Right lobe of liver (tissue), 6 donors: ENCODE measurements around the gene LMBR1. TPM values are rescaled to one million over a fixed set of nuclear protein-coding genes. Genes with fewer than 3 reads are reported as not detected.
"Not testable (repeated sequence)": the region's sequence is repeated elsewhere in the genome, so short reads cannot be mapped to it uniquely, and the experiment has no call there.

Experiments used
- ATAC-seq, 4 donors: fragments of 200-7000 bp; cut with Tn5 transposase; one replicate each; pipeline ENCODE4 v1.9.1; 2020; ENCODE audit warnings: mild to moderate bottlenecking in 4 of 4, moderate library complexity in 4 of 4
- DNase-seq, 3 donors: peaks; one replicate each; pipeline ENCODE4 v3.0.0-alpha.2; 2020
- H3K27ac ChIP-seq, 3 donors: fragments of 200-600 bp; one replicate each; pipeline ENCODE4 v1.8.0; 2022
- H3K27me3 ChIP-seq, 2 donors: fragments of 200-600 bp; one replicate each; pipeline ENCODE4 v1.8.0; 2022
- H3K36me3 ChIP-seq, 4 donors: fragments of 200-600 bp; sonication (generic) in 1 of 4; one replicate each; pipeline versions ENCODE4 v1.5.1 to v1.8.0; 2017 to 2022; ENCODE audit warnings: control low read depth in 1 of 4
- H3K4me1 ChIP-seq, 4 donors: fragments of 200-600 bp; sonication (generic) in 1 of 4; one replicate each; pipeline versions ENCODE4 v1.5.1 to v1.8.0; 2017 to 2022; ENCODE audit warnings: control low read depth in 1 of 4
- H3K4me3 ChIP-seq, 3 donors: fragments of 200-600 bp; one replicate each; pipeline ENCODE4 v1.8.0; 2022
- H3K9me3 ChIP-seq, 4 donors: fragments of 200-600 bp; sonication (generic) in 1 of 4; one replicate each; pipeline versions ENCODE4 v1.5.1 to v1.8.0; 2017 to 2022; ENCODE audit warnings: control low read depth in 1 of 4
- CTCF ChIP-seq, 4 donors: fragments of 200-600 bp in 3 of 4; fragments of 450-650 bp in 1 of 4; IDR thresholded peaks; one replicate each; pipeline versions ENCODE4 v1.5.1 to v1.8.0; 2016 to 2022; ENCODE audit warnings: antibody characterized with exemption in 4 of 4, mild to moderate bottlenecking in 2 of 4
- POLR2A ChIP-seq: fragments of 450-650 bp; IDR thresholded peaks from one replicate; pipeline ENCODE4 v1.6.1; 2017; ENCODE audit warnings: antibody characterized with exemption, mild to moderate bottlenecking
- WGBS: methylation state at CpG from one replicate; pipeline ENCODE4 v1.1.6; 2018; ENCODE audit warnings: low coverage, low lambda C conversion rate; ENCODE audit not compliant: insufficient coverage; ENCODE audit errors: missing lambda C conversion rate; 5-methylcytosine and 5-hydroxymethylcytosine counted together
- intact Hi-C, 2 donors: fragments of 100-400 bp; cut with DNase I; formaldehyde crosslinking; loops; one replicate each; pipeline versions ENCODE4 v1.11.2 to v1.14.1; 2022
- total RNA-seq, 6 experiments: library from RNA; depleted of rRNA in 2 of 6; stranded (reverse); fragments of >200 nt in 2 of 6; fragmentation: NEBNext Ultra II Directional in 3 of 6; extraction: Animal tissue kit (Norgen Biotek cat#: 25700) in 3 of 6; gene quantifications; one replicate each; pipeline versions ENCODE4 v1.1.0 to v1.2.4, GENCODE V29; 2016 to 2023
- donor health status: DM: no; HTN: yes; CAD: no.
- donor health status: DM: no; HTN: no; CAD: no.
- donor health status: DM: no; HTN: no; CAD: no.
- donor health status: DM: no; HTN: yes; CAD: no.
- donor health status: DM: no; HTN: yes; CAD: no.

The LMBR1 gene
- total RNA-seq, 6 experiments from 2014 or later, result 25.1 to 34.5 (median 31.7) TPM

DNA sequence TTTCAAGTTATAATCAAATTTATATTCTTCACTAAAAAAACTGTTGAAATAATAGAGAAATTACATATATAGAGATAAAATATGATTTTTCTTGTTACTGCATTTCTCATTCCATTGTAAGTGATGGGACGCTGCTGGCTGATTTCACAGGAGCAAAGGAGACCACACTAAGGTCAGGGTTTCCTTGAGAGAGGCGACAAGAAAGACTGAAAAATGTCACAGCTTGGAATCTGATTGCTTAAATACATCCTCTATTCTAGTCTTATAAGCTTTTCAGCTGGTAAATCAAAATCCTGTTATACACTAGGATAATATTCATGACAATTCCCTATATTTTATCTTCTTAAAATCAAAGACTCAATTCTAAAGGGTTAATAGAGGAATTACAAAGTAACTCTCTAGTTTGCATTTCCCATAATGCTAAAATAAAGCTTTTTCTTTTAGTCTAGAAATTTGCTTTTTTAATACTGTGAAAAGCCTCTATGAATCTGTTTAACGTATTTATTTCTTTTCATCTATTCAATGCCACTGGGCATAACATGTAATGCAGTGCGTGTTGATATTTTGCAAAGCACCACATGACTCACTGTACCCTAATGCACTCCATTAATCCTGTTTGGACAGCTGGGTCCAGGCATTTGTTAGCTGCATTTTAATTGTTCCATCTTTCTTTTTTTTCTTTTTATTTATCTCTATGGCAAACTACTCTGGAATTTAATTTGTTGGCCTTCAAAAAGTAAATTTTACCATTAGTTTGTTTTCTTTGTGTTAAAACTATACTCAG, 170.7 kb downstream of the LMBR1 start:
- TF ChIP-seq CTCF (IDR thresholded peaks at IDR 0.05) (no peak), POLR2A (no peak)
- ATAC-seq (no peak), DNase-seq (no peak)
- Histone ChIP-seq H3K4me3 (no peak overlapping the region), H3K27me3 (no peaks in the 10 kb centered on the region), H3K36me3 (no peaks in the 10 kb centered on the region), H3K9me3 (no peaks in the 10 kb centered on the region), H3K27ac (no peak overlapping the region), H3K4me1 (peaks cover 0 to 10% (median 0%) of the 10 kb centered on the region in 4 donors)
- intact Hi-C loops, result no loop called here
- WGBS, result 91% methylated on average over 4 of the region's 4 CpGs

DNA sequence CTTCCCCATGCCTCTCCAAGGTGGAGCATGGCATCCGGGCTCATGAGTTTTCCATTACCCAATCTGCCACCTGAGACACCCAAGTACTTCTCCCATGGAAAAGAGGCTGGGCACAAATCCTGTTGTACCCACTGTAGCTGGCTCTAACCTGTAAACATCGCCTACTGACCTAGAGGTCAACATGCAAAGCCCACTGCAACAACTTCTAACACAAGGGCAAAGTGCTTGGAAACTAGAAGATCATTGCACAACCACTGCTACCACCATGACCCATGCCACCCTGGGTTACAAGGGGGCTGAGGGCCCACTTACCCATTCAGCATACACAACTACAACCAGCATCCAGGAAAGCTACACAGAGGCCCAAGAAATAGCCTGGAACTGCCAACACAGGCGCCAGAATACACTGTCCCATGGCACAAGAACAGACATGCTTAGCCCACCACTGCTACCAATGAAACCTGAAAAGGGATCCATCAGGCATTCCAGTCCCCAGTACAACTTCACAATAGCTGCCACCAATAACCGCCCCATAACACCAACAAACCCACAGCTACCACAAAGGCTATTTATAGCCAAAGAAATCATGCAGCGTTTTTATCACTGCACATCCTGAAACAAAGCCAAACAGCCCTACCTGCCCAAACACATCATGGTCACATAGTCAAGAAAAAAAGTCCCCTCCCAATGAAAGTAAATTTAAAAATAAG, 189.1 kb downstream of the LMBR1 start:
- Histone ChIP-seq H3K36me3 (no peaks in the 10 kb centered on the region), H3K4me3 (no peak overlapping the region), H3K27me3 (no peaks in the 10 kb centered on the region), H3K27ac (no peak overlapping the region), H3K4me1 (peaks cover 0 to 11% (median 0%) of the 10 kb centered on the region in 4 donors), H3K9me3 (no peaks in the 10 kb centered on the region)
- no peak for TF ChIP-seq POLR2A
- TF ChIP-seq CTCF (IDR thresholded peaks at IDR 0.05), result no peak
- intact Hi-C loops, result no loop called here
- peak in 3 of 4 donors; percentile 42 to 77 (median 59) for ATAC-seq
- WGBS, result 30% methylated on average over 3 of the region's 5 CpGs
- DNase-seq, result no peak

DNA sequence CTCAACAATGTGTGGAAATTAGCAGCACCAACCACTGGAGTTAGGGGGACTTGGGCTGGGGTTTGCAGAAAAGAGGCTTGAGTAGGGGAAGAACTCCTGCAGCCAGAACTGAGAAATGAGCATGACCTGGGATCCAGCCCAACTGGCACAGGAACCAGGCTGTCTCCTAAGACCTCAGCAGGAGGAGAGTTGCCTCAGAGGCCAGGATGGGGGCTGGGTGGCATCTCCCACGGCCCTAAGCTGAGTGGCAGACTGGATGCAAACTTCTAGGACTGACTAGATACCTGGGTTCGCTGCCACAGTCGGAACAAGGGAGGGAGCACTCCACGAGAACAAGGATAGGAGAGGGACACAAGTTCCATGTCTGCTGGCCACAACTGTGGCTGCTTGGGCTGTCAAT, 189.8 kb downstream of the LMBR1 start:
- Histone ChIP-seq H3K36me3 (no peaks in the 10 kb centered on the region), H3K27ac (no peak overlapping the region), H3K4me3 (no peak overlapping the region), H3K27me3 (no peaks in the 10 kb centered on the region), H3K4me1 (peaks cover 0 to 11% (median 0%) of the 10 kb centered on the region in 4 donors), H3K9me3 (no peaks in the 10 kb centered on the region)
- ATAC-seq, result peak in 2 of 4 donors; percentile 36 to 69
- intact Hi-C loops, result no loop called here
- no peak for DNase-seq
- no peak for TF ChIP-seq POLR2A
- TF ChIP-seq CTCF (IDR thresholded peaks at IDR 0.05), result no peak
- WGBS, result no CpG with 5 or more reads among the region's 4 CpGs

DNA sequence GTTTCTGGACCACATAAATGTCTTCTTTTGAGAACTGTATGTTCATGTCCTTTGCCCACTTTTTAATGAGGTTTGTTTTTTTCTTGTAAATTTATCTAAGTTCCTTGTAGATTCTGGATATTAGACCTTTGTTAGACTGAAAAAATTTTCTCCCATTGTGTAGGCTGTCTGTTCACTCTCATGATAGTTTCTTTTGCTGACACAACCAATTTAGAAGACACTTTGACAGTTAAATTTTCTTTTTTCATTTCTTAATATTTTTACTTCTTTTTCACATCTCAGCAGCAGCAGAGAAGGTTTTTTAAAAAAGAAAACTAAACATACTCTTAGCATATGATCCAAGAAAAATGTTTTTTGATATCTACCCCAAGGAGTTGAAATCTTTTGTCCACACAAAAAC, 190.6 kb downstream of the LMBR1 start:
- no peaks in the 10 kb centered on the region for H3K9me3 ChIP-seq
- H3K4me1 ChIP-seq, result peaks cover 0 to 11% (median 0%) of the 10 kb centered on the region in 4 donors
- TF ChIP-seq CTCF (IDR thresholded peaks at IDR 0.05) (no peak), POLR2A (no peak)
- DNase-seq (no peak), ATAC-seq (no peak)
- H3K27ac ChIP-seq, result no peak overlapping the region
- intact Hi-C loops, result no loop called here
- no peaks in the 10 kb centered on the region for H3K27me3 ChIP-seq
- H3K36me3 ChIP-seq, result no peaks in the 10 kb centered on the region
- H3K4me3 ChIP-seq, result no peak overlapping the region

GRCh38 chr7:156701787-156702186, 191.2 kb downstream of the LMBR1 start:
- H3K4me1 ChIP-seq, result peaks cover 0 to 11% (median 0%) of the 10 kb centered on the region in 4 donors
- H3K36me3 ChIP-seq, DNase-seq, H3K4me3 ChIP-seq, ATAC-seq, H3K27ac ChIP-seq, intact Hi-C loops, H3K27me3 ChIP-seq, H3K9me3 ChIP-seq: not testable (repeated sequence)
- WGBS, result 88% methylated on average over 1 of the region's 1 CpG

DNA sequence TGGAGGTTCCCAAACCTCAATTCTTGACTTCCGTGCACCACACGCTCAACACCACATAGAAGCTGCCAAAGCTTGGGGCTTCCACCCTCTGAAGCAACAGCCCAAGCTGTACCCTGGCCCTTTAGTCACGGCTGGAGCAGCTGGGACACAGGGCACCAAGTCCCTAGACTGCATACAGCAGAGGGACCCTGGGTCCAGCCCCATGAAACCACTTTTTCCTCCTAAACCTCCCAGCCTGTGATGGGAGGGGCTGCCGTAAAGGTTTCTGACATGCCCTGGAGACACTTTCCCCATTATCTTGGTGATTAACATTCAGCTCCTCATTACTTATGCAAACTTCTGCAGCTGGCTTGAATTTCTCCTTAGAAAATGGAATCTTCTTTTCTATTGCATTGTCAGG, 194.5 kb downstream of the LMBR1 start:
- H3K9me3 ChIP-seq, ATAC-seq, H3K27me3 ChIP-seq, H3K27ac ChIP-seq, H3K4me1 ChIP-seq, intact Hi-C loops, H3K36me3 ChIP-seq, H3K4me3 ChIP-seq, DNase-seq: not testable (repeated sequence)
- 100% methylated on average over 2 of the region's 4 CpGs for WGBS

DNA sequence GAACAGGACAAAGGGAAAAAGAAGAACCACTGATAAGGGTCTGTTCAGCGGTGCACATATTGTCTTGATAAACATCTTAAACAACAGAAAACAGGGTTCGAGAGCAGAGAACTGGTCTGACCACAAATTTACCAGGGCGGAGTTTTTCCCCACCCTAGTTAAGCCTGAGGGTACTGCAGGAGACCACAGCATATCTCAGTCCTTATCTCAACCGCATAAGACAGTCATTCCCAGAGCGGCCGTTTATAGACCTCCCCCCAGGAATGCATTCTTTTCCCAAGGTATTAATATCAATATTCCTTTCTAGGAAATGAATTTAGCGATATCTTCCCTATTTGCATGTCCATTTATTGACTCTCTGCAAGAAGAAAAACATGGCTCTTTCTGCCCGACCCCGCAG, 195.7 kb downstream of the LMBR1 start:
- H3K4me3 ChIP-seq, H3K4me1 ChIP-seq, H3K9me3 ChIP-seq, H3K27me3 ChIP-seq, H3K36me3 ChIP-seq, H3K27ac ChIP-seq, intact Hi-C loops, DNase-seq, ATAC-seq: not testable (repeated sequence)
- 98% methylated on average over 8 of the region's 9 CpGs for WGBS
